PC-9 (cell line): ENCODE results near the gene BNIP3.

Experiments used
- CTCF ChIP-seq: fragments of 200-600 bp; sonication (generic); conservative IDR thresholded peaks from 2 replicates; pipeline ENCODE4 v1.6.1; 2017; ENCODE audit warnings: mixed run types, antibody characterized with exemption, mild to moderate bottlenecking, moderate library complexity
- EZH2 ChIP-seq: fragments of 200-600 bp; sonication (generic); IDR thresholded peaks from 2 replicates; pipeline ENCODE4 v1.8.0; 2017; ENCODE audit warnings: antibody characterized with exemption, low read depth

GRCh38 chr10:131920151-131920550 lies 61.6 kb downstream of the BNIP3 start:
- no peak for TF ChIP-seq CTCF
- no peak for TF ChIP-seq EZH2
